Tongue (tissue), 2 donors: Measurements from ENCODE around the gene PLEKHA5. TPM values are rescaled to one million over a fixed set of nuclear protein-coding genes. Genes with fewer than 3 reads are reported as not detected.
"Not testable (repeated sequence)": the region's sequence is repeated elsewhere in the genome, so short reads cannot be mapped to it uniquely, and the experiment has no call there.

Source experiments
- DNase-seq: peaks from one replicate; pipeline ENCODE4 v3.0.0-alpha.2; 2015
- total RNA-seq: library from RNA; depleted of rRNA; stranded (reverse); fragments of >200 nt; gene quantifications from one replicate; pipeline ENCODE4 v1.2.3, GENCODE V29; 2014

The PLEKHA5 gene
- total RNA-seq, 1 donor from 2014 or later, result 37.0 TPM

DNA sequence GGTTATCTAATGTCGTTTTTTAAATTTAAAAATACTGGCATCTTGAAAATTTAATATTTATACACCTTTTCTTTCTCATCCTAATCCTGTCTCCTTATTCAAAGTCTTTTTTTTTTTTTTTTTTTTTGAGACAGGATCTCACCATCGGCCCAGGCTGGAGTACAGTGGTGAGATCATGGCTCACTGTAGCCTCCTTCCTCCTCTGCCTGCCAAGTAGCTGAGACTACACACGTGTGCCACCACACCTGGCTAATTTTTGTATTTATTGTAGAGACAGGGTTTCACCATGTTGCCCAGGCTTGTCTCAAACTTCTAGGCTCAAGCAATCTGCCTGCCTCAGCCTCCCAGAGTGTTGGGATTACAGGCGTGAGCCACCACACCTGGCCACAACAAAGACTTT lies 221.3 kb downstream of the PLEKHA5 start:
- not testable (repeated sequence) for DNase-seq

DNA sequence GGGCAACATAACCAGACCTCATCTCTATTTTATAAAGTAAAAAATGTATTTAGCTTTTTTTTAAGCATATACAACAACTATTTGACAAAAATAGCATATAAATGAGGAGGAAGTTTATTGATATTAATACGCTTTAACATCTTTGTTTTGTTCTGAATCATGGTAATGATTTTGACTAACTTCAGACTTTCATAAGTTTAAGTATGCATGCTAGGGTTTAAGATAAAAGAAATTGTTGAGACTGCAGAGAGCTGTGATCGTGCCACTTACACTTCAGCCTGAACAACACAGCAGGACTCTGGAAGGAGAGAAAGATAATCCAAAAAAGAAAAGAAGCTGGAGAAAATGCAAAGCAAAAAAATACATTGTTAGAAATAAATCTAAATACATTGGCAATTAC lies 221.8 kb downstream of the PLEKHA5 start:
- no peak for DNase-seq

DNA sequence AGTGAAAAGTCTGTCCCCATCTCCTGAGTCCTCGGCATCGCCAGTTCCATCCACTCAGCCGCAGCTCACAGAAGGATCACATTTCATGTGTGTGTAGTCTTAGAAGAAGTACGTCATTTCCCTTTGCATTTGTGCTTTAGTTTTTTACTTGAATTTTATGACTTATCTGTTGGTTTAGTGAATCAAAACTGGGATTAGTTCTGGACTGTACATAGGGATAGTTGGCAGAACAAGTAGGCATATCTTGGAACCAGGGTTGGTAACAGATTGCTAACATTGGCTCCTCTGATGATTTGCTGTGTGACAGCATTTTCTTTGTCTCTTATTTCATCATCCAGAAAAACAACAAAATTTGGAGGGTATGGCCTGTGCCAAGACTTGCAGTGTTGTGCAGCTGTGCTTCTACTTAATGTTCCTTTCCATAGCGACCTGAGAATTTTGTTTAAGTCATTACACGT lies 240.2 kb downstream of the PLEKHA5 start:
- peak; percentile 93 for DNase-seq

DNA sequence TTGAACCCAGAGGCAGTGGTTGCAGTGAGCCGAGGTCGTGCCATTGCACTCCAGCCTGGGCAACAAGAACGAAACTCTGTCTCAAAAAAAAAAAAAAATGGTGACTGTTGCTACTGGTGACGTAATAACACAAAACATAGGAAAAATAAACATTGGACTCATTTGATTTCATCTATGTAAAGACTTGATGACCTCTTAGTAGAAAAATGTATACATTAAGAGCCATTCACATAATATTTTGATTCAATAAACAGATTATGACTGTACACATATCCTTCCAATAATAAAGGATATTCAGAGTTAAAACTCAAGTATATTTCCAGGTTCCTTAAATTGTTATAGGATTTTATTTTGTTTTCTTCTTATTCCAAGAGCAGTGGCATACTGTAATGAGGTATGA lies 244.1 kb downstream of the PLEKHA5 start:
- peak; percentile 37 for DNase-seq

DNA sequence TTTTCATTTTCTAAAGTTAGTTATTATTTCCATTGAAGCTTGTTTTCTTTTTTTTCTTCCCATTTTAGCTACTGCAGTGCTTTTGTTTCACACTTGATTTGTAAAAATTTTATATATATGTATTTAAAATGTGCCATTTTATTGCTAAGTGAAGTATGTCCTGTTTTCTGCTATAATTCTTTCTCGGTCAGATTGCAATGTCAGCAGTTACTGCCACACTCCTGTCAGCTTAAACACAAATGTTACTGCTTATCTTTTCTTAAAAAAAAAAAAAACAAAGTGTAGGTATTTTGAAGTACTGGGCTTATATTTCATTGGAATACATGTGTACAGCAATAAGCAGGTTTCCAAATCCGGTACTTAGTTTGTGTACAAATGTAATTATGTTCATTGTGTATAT lies 246.4 kb downstream of the PLEKHA5 start:
- no peak for DNase-seq

DNA sequence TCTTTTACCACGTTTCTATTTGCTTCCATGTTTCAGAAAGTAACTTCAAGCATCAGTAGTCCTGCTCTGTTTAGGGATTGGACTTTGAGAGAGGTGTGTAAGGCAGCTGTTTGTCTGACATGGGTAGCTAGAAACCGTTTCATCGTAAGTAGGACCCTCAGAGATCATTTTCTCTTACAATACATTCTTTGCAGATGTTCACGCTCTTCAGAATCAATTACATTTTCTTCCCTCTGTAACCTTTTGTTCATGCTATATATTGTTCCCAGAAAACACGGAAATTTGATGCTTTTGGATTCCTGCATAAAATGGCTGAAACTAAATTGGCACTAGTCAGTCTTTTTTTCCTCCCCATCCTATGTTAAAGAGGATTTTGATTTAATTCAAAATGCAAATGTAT lies 247.2 kb downstream of the PLEKHA5 start:
- DNase-seq, result peak; percentile 59

DNA sequence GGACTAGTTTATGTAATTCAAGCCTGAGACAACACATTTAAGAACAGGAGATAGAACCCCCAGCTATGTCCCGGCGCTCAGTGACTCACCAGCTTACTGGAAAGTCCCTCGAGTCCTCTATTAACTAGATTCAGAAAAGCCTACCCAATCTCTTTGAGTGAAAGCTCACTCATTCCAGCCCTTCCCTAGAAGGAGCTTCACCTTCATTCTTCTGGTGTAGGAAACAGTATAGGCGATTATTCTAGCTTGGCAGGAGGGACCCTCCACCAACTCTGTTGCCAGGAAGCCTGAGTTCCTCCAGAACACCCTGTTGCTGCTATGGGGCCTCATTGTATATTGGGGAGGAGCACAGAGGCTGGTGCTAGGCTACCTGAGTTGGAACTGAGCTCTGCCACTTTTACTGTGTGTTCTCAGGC lies 252.6 kb downstream of the PLEKHA5 start:
- peak; percentile 32 for DNase-seq

DNA sequence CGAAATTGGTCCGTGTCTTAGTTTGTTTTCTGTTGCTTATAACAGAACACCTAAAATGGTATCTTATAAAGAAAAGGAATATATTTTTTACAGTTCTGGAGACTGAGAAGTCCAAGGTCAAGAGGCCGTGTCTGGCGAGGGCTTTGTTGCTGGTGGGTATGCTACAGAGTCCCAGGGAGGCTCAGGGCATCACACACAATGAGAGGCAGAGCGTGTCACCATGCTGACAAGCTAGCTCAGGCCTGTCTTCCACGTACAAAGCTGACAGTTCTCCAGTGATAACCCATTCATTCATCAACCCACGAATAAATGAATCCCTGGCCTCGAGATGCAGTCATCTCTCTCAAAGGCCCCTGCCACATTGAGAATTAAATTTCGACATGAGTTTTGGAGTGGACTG lies 253.0 kb downstream of the PLEKHA5 start:
- no peak for DNase-seq

DNA sequence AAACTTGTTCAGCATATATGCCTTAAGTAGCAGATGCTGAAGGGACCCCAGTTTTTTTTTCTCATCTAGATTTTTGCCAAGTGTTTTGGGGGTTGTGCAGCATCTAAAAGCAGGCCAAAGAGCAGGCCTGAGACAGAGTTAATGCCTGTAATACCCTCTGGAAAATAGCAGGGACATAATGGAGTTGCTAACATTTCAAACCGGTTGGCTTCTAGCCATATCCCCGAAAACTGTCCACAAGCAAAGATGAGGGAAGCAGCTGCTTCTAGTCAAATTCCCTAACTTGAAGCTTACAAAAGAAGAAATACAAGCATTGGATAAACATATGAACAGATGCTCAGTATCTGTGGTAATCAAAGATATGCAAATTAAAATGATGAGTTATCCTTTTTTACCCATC lies 257.6 kb downstream of the PLEKHA5 start:
- peak; percentile 97 for DNase-seq

DNA sequence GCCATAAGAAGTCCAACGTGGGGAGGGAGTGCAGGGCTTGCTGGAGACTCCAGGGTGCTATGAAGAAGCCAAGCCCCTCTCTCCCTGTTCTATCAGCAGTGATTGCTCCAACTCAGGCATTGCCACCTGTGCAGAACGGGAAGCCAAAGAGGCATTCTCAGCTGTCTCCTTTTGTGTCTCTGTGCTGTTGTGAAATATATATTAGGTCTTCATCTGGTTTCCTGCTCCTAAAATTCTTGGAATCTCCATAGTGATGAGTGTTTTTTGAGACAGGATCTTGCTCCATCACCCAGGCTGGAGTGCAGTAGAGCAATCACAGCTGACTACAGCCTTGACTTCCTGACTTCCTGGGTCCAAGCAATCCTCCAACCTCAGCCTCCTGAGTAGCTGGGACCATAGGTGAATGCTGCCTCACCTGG lies 258.6 kb downstream of the PLEKHA5 start:
- peak; percentile 88 for DNase-seq

DNA sequence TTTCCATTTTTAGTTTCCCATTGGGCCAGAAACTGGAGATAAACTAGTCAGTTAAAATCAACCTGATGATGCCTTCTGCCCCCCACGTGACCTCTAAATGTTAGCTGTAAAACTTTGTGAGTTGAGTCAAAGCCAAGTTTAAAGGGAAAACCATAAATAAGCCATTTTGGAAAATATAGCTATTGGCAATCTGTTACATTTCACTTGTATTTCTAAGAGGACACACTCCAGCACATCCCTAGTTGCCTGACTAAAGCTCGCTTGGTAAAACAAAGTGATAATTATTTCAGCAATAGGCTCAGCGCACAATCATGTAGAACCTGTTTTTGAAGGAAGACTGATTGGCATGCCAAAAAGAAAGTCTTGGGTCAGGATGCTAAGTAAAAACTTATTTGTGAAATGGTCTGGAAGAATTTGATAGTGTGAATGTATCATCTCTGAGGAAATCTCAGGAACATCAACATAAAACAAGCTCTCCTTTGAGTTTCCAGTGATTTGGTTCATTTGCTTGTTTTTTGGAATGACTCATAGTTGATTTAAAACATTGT lies 260.6 kb downstream of the PLEKHA5 start:
- peak; percentile 84 for DNase-seq

DNA sequence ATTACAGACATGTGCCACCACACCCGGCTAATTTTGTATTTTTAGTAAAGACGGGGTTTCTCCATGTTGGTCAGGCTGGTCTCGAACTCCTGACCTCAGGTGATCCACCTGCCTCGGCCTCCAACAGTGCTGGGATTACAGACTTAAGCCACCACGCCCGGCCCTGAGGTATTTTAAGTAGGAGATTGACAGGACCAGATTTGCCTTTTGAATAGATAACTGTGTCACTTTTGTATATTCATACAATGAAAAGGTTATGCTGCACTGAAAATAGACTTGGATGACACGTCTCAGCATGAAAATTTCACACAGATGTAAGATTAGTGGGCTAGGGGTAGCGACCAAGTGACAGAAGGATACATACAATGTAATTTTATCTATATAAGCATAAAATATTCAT lies 263.1 kb downstream of the PLEKHA5 start:
- DNase-seq, result not testable (repeated sequence)

DNA sequence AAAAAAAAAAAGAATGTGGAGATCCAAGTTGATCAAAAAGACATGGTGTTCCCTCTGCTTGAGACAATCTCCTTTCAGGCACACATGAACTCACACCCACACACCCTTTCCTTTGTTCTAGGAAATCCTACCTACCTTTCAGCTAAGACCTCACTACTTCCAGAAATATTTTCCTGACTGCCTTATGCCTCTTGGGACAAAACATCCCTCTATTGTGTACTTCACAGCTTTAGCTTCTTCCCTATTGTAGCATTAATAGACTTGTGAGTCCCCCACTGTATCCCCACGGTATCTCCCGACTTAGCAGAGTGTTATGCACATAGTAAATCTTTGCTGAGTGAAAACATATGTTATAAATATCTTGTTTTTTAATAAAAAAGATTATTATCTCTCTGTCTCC lies 264.9 kb downstream of the PLEKHA5 start:
- DNase-seq, result no peak

DNA sequence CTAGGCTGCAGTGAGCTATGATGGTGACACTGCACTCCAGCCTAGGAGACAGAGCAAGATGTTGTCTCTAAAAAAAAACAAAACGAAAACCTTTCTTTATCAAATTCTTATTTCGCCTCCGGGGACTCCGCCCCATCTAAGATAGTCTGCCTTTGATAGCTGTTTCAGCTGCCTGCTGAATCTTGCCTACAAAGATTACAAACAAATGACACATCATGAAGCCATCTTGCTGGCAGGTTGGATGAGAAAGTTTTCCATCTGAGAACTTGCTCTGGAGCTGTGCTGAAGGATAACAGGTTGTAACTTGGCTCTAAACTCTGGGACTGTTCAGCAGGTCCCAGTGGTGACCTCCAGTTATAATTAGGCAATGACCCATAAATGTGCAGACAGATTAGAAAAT lies 268.0 kb downstream of the PLEKHA5 start:
- DNase-seq, result peak; percentile 26

DNA sequence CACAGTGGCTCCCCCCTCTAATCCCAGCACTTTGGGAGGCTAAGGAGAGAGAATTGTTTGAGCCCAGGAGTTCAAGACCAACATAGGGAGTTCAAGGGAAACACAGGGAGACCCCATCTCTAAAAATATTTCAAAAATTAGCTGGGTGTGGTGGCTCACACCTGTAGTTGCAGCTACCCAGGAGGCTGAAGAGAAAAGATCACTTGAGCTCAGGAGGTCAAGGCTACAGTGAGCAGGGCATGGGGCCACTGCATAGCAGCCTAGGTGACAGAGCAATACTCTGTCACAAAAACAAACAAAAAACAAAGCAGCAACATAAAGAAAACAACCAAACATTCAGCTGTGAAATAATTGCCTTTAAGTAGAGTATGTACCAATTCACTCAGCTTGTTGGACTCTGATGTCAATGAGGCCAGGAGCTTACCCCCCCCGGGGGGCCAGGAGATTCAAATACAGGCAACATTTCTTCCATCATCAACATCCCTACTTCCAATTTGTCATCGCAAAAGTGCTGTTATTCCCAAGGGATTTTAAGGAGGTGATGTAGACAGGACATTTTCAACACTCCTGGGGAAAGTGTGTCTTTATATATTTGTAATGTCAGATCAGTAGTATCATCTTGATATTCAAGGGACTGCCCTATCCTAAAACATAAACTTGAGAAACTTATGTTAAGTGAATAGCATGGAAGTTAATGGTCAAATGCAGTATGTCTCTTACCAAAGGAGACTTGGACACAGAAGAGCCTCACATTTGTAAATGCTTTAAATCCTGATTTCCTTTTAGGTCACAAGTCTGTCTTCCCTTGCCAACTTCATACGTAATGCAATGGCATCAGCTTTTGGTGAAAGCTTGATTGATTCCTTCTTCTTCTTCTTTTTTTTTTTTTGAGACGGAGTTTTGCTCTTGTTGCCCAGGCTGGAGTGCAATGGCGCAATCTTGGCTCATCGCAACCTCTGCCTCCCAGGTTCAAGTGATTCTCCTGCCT lies 269.1 kb downstream of the PLEKHA5 start:
- peak; percentile 50 for DNase-seq

DNA sequence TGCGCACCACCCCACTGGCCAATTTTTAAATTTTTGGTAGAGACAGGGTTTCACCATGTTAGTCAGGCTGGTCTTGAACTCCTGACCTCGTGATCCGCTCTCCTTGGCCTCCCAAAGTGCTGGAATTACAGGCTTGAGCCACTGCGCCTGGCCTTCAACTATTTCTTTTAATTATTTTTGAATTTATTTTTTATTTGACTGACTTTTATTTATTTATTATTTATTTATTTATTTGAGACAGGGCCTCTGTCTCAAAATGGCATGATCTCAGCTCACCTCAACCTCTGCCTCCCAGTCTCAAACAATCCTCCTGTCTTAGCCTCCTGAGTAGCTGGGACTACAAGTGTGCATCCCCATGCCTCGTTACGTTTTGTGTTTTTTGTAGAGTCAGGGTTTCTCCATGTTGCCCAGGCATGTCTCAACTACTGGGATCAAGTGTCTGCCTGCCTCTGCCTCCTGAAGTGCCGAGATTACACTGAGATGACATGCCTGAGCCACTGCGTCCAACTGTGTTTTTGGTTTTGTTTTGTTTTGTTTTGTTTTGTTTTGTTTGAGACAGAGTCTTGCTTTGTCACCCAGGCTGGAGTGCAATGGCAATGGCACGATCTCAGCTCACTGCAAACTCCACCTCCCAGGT lies 271.2 kb downstream of the PLEKHA5 start:
- not testable (repeated sequence) for DNase-seq

DNA sequence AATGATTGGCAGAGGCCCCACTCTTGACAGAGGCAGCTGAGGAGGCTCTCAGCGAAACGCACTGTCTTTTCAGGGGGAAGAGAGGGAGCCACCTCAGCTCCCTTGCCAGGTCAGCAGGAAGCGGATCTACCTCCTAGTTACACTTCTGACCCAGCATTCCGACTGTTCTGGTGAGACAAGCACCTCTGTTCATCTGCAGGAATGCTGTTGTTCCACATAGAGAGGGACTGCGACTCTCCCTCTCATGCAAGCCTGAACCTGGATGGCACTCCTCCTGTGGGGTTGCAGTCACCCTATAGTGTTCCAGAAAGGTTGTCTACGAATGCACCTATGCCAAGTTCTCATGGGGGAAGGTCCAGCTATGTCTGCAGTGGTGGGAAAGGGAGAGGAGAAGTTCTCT lies 272.7 kb downstream of the PLEKHA5 start:
- DNase-seq, result peak; percentile 39

DNA sequence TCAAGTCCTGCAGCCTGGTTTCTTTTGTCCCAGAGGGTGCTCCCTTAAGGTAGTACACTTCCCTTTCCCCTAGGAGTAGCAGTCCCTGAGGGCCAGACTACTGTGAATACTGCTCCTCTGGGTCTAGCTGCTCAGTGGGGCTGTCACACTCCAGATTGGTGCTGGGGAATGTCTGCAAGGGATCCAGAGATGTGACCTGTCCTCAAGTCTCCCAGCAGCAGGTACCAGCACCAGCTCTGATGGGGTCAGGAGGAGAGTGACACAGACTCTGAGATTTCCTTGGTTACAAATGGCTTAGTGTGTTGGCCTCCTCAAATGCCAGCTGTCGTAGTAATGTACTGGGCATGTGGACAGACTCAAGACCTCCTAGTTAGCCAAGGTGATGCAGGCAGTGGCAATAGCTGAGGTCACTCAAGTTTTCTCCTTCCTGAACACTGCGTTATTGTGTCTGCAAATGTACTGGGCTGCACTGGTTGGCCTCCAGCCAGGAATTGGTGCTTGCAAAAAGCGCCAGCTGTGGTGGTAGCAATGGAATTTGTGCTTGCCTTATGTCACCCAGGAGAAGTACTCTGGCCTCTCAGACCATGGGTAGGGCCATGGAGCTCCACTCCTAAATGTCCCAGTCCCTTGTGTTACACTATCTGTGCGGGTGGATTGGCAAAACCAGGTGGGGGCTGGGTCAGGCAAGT lies 273.4 kb downstream of the PLEKHA5 start:
- DNase-seq, result peak; percentile 92

DNA sequence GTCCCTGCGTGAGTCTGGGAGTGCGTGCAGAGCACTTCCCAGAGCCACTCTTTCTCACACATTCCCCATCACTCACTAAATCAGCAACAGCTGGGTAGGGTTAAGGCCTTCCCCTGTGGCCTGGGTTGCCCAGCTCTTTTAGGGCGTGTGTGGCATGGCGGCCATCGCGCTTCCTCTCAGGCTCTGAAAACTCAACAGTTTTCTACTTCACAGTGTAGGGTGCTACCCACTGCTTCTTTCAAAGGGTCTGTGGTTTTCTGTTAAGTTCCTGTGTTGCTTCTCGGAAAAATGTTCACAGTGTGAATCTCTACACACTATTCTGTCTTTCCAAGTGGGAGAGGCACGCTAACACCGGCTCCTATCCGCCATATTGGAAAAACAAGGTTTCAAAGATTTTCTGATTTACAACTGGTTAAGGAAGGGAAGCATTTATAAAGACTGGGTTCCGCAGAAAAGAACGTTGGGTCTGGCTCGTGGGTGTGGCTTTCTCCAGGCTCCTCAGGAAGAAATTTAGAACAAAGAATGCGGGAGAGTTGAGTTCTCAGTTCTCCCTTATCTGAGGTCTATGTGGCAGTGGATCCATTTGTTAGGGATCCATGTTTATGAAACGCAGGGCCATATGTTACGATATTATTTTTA lies 274.8 kb downstream of the PLEKHA5 start:
- no peak for DNase-seq

DNA sequence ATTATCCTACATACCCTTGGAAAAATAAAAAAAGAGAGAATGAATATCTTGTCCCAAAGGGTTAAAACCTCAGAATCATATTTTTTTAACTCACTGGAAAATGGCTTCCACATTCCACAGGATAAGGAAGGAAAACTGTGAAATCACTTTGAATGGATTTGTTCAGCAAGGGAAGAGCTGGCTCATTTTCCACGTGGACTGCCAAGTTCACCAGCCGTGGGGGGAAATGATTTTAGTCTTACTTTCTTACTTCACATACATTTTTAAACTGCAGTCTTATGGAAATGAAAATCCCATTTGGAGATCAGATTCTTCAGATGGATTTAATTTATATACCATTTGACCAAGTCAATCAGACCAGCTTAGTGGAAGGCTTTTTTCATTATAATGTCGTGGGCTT lies 279.8 kb downstream of the PLEKHA5 start:
- DNase-seq, result peak; percentile 95

DNA sequence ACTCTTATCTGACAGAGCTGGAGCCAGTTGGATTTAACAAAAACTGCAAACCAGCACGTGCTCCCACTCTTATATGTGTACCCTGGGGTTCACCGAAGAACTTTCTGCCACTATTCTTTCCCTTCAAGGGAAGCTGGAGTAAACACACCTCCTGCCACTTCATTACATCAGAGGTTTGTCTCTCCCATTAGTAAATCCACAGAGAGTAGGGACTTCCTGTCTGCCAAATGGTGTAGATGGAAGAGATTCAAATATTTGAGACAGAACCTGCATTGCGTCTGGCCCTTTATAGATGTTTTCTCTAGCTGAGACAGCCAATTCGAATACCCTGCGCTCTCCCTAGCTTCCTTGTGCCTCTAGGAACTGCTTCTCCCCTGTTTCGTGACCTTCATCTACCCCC lies 280.7 kb downstream of the PLEKHA5 start:
- DNase-seq, result peak; percentile 74

DNA sequence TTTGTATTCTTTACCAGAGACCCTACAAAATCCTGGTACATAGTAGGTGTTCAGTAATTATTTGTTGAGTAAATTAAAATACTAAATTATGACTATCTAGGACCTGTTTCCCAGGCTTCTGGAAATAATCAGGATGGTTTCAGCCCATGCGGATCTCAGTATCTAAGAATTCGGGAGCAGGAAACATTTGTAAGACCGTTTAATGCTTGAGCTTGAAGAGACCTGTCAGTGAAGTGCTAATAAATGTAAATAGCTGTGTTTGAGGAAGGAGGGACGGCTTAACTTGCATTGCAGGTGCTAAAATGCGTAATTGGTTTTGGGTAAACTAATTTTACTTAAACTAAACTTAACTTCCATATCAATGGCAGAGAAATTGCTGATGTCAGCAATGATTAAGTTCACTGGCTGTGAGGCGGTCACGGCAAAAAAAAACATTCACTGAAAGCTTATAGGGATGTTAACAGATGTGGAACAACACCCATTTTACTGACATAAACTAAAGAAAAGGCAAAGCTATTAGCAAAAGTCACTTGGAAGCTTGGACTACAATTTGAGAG lies 281.2 kb downstream of the PLEKHA5 start:
- peak; percentile 40 for DNase-seq
